HG03095 (cell line): Measurements from ENCODE around the gene COL5A1.
"Not testable (repeated sequence)": the region's sequence is repeated elsewhere in the genome, so short reads cannot be mapped to it uniquely, and the experiment has no call there.

Experiments
- ATAC-seq: cut with Tn5 transposase; IDR thresholded peaks from one replicate; pipeline ENCODE4 v1.9.1; 2021; ENCODE audit warnings: moderate library complexity; ENCODE audit not compliant: unreplicated experiment

The COL5A1 gene

DNA sequence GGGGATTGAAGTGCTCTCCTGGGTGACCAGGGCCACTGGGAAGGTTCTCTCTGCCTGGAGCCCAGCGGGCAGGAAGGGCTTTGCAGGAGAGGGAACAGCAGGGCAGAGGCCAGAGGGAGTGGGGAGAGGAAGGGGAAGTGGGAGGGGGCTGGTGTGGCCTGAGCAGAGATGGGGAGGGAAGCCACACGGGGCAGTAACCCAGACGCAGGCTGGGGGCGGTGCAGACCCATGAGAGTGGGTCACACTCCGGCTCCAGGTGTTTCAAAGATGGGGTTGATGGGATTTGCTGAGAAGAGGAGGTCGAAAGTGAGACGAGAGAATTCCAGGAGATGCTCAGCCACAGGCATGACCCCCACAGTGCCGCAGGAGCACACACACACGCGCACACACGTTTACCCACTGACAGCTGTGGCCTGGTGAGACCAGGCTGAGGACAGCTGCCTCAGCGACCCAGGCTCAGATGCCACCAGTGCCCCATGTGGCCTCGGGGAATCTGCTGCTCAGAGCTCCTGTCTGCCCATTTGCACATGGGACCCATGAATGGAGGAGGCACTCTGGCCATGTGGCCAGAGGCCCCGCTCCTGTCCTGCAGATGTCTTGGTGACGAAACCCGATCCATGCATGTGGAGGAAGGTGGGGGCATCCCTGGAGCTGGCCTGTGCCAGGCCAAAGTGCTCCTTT is 206.3 kb downstream of the COL5A1 start:
- ATAC-seq, result no peak

DNA sequence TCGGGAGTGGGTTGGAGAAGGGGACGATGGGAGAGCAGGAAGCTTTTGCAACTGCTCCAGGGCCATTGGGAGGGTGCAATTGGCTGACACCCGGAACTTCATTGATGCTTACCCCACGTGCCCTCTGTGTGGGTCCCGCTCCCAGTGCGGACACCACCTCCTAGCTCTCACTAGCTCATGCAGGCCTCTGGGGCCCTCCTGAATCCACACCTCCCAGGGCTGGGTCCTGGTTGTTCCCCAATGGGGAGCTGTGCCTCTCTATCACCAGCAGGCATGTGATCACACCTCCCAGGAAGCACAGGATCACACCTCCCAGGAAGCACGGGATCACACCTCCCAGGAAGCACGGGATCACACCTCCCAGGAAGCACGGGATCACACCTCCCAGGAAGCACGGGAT is 206.9 kb downstream of the COL5A1 start:
- no peak for ATAC-seq

DNA sequence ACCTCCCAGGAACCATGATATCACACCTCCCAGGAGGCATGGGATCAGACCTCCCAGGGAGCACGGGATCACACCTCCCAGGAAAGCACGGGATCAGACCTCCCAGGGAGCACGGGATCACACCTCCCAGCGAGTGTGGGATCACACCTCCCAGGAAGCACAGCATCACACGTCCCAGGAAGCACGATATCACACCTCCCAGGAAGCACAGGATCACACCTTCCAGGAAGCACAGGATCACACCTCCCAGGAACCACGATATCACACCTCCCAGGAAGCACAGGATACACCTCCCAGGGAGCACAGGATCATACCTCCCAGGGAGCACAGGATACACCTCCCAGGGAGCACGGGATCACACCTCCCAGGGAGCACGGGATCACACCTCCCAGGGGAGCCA is 209.0 kb downstream of the COL5A1 start:
- ATAC-seq, result no peak

DNA sequence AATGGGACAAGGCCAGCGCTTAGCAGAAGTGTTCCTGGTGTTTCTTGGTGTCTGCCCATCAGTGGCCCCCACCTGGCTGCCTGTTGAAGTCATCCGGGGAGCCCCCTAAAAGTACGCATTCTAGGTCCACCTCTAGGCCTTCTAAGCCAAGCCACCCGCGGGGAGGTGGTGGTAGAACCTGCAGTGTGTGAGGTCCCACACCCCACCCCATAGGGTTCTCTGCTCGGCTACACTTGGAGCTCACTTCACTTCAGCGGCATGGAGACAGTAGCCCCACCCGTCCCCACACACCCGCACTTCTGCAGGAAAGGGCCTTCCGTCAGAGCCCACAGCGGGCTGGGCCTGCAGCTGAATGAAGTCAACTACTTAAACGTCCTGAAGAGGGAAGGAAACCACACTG is 209.4 kb downstream of the COL5A1 start:
- ATAC-seq, result no peak

DNA sequence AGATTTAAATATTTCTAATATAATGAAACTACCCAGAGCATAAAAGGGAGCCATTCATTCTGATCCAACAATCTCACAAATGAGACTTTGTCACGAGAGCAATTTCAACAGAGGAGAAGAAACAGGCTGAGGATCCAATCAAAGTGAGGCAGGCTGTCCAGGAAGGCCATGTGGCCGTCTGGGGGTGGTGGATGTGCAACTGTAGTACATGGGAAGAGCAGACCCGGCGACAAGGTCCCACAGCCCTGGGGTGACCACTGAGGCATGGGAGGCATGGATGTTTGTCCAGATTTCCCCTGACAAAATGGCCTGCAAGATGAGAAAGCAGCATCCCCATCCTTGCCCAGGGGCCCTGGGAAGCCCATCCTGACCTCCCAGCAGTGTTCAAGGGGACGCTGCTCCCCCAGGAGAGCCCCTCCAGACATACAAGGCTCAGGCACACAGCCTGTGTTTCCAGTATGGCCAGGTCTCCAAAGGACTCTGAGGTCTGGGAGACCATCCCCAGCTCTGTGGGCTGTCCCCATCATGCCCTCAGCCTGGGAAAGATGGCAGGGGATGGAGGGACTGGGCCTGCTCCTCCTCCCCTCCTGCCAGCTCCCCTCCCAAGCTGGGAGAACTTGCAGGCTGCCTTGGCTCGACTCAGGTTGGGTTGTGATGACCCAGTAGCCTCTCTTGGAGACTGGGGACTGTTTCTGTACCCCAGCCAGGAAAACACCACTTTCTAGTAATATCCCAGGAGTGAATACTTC is 211.5 kb downstream of the COL5A1 start:
- ATAC-seq, result no peak

DNA sequence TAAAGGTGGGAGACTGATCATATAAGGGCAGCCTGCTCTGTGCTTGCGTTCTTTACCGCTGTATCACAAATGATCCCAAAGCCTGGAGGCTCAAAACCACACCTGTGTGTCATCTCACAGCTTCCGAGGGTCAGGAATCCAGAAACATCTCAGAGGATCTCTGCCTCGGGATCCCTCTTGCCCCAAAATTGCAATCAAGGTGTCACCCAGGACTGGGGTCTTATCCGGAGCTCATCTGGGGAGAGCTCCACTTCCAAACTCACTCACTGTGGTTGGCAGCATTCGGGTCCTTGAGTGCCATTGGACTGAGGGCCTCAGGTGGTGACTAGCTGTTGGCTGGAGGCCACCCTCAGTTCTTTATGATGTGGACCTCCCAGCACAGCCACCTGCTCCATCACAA is 212.3 kb downstream of the COL5A1 start:
- no peak for ATAC-seq

DNA sequence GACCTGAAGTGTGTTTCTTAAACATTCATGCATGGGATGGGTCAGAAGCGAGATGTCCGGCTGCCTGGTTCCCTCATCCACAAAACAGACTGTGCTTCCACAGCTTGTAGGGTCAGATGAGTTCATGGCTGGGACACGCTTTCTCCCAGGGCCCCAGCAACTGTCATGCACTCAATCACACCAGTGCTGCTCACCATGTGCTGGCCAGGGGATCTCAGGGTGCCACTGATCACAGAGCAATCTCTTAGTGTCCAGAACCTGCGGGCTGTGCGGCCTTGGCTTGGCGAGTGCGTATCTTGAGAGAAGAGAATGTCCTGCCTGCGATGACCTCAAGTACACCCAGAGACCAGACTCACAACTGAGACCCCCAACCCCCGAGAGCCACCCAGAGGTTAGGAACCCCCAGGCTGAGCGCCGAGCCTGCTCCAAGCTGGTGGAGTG is 213.0 kb downstream of the COL5A1 start:
- ATAC-seq, result no peak

DNA sequence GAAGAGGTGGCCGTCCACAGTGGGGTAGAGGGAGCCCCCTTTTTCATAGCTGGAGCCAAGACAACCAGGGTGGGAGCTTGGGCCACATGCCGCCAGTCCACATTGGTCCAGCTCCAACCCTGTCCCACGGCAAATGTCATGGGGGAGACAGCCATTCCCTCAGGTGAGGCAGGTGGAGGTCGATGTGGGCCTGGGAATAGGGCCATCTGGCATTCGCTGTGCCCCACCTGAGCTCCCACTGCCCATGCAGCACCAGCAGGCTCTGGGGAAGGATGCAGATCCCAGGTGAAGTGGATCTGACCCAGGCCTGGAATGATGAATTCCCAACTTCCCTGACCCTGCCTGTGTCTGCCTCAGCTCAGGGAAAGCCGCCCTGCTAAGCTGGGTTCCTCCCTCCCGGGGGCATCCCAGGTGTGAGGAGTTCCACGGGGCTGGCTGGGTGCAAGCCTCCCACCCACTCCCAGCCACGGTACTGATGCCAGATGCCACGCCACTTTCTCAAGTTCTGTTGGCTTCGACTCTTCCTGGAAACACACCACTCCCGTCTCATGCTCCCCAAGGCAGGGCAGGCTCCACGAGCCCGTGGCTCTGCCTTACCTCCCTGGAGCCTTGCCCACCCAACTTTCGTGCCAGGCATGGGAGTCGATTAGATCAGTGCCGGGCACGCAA is 213.8 kb downstream of the COL5A1 start:
- no peak for ATAC-seq

DNA sequence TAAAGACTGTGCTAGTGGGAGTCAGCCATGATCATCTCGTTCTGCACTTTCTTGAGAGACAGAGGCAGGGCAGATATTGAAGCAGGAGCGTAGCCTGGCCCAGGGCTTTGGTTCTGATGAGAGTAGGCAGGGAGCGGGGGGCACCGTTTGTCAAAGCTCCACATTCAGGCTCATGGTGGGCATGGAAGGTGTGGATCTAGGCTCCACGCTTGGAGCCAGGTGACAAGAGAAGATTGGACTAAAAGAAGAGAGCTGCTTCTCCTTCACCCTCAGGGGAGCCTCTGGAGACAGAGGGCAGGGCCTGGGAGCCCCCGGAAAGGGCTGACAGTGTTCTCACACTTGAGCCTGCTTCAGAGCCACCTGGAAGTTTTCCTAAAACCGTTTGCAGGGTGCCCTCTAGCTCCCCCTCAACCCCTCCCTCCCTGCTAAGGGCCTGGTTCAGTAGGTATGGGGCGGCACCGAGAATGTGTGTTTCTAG is 214.3 kb downstream of the COL5A1 start:
- ATAC-seq, result no peak

DNA sequence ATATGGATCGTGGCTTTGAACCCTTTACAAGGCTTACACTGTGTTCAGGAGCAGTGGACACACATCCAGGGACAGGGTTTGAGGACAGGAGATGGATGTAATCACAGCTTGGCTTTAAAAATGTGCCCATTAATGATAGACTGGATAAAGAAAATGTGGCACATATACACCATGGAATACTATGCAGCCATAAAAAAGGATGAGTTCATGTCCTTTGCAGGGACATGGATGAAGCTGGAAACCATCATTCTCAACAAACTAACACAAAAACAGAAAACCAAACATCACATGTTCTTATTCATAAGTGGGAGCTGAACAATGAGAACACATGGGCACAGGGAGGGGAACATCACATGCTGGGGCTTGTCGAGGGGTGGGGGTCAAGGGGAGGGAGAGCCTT is 215.8 kb downstream of the COL5A1 start:
- not testable (repeated sequence) for ATAC-seq

DNA sequence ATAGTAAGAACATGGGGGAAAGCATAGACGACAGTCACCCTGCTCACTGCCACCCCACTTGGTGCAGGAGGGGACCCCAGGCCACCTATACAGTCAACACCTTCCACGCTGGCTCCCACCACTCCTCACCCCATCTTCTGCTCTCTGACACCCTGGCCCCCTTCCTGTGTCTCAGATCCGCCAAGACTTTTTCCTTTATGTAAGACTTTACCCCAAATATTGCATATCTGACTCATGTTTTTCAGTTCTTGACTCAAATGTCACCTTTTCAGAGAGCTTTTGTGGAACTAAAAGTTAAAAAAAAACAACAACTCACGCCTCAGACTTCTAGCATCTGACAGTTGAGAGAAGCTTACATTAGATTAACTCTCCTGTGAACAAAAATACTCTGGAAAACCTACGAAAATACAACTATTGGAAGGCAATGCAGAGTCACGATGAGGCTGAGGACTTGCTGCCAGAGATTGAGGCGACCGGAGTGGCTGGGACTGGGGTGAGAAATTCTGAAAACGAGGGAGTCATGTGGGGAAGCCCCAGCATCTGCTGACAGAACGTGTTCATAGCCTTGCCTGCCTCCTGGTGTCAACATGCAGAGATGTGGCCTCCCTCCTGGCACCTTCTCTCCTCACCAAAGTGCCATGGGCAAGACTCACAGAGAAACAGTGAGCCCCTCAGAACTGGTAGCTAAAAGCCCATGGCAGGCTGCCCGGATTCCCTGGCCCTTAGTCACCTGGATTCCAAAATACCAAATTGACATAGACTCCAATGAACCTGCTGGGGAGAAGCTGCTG is 216.6 kb downstream of the COL5A1 start:
- peak; percentile 77 for ATAC-seq

DNA sequence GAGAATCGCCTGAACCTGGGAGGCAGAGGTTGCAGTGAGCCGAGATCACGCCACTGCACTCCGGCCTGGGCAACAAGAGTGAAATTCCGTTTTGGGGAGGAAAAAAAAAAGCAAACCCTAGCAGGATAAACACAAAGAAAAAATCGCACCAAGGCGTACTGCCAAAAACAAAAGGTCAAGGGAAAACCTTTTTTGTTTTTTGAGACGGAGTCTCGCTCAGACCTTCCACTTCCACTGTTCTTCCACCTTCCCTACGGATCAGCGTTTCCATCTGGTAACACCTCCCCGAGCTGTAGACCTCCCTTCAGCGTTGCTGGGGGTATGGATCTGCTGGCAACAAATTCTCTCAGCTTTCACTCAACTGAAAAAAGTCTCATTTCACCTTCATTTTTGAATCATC is 218.9 kb downstream of the COL5A1 start:
- ATAC-seq, result no peak

DNA sequence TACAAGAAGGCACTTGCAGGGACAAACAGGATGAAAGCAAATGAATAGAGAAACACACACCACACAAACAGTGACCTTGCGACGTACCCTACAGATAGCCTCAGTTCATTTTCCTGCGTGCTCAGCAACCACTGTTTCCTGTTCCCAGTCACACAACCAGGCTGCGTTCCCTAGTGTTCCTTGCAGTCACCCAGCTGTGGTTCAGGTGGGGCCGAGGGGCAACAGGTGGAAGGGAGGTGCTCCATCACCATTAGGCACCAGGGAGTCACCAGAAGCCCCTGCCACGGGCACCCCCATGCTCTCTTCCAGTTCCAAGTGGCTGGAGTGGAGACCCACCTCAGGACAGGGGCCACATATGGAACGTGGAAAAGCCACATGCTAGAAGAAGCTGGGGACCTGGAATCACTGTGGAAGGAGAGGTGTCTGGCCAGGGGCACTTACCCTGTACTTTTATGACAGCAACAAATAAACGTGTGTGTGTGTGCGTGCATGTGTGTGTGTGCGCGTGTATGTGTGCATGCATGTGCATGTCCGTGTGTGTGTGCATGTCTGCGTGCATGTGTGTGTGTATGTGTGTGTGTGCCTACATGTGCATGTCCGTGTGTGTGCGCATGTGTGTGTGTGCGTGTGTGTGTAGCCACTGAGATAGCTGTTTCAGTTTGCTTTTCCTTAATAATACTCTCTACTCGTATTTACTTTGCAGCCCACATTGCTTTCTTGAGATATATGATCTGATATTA is 220.2 kb downstream of the COL5A1 start:
- ATAC-seq, result no peak

DNA sequence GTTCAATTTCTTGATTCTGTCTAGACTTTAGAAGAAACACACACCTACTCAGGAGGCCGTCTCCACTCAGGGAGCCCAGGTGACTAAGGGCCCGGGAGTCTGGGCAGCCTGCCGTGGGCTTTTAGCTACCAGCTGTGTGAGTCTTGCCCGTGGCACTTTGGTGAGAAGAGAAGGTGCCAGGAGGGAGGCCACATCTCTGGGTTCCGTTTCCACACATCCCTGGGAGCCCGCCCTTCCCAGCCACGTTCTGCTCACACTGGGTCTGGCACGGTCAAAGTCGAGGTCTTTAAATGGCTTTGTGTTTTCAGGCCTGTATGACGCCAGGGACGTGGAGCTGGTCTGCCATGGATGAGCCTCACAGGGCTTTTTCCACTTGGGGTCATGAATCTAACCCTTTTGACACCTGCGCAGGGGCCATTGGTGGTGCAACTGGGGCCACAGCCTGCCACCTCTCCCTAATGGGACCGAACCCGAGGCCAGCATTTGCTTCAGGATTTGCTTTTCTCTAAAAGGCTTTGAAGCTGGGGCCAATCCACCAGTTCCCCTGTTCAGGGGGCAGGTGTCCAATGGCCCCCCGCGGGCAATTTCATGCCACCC is 221.8 kb downstream of the COL5A1 start:
- no peak for ATAC-seq

DNA sequence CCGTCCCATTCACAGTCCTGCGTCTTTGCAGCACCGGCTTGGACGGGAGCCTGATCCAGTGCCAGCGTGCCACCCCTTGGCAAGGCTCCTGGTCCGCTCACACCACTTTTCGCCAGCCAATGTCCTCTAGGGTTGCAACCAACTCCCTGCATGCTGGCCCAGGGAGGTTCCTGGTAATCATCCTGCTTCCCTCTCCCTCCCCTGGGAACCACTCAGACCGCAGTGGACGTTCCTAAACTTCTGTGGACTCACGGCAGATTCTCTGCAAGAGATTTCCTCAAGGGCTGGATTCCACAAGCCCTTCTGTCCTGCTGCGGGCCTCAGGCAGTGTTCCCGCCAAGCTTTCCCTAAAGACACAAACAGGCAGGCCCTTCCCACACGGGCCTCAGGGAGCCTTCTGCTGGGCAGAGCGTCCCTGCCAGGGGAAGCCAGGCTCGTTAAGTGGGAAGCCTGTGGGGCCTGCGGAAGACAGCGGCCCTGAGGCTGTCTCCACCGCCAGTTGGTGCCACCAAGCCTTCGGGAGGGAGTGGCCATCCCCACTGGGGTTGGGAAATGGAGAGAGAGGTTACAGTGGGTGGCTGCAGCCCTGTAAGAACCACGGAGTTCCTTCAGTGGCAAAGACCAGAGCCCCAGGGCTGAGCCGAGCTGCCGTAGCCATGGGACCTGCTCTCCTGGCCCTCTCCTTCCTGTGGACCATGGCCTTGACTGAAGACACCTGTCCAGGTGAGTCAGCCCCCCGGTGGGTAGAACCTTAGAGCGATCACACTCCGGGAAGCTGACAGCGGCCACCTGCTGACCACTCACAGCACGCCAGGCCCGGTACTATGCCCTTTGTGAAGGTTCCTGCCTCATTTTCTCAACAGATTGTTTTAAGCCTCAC is 222.6 kb downstream of the COL5A1 start:
- no peak for ATAC-seq

DNA sequence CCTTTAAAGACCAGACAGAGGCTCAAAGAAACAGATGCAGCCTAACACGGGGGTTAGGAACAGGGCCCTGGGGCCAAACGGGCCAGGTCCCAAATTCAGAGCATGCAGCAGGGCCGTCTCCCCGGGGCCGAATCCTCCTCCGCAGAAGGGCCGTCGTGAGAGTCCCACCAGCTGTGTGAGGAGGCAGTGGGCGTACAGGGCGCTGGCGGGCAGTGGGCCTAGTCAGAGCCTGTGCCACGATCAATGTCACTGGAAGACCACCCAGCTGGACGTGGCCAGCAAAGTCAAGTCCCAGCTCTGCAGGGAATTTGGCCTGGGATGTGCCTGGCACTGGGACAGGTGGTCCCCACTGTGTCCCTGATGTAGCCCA is 223.2 kb downstream of the COL5A1 start:
- ATAC-seq, result no peak

DNA sequence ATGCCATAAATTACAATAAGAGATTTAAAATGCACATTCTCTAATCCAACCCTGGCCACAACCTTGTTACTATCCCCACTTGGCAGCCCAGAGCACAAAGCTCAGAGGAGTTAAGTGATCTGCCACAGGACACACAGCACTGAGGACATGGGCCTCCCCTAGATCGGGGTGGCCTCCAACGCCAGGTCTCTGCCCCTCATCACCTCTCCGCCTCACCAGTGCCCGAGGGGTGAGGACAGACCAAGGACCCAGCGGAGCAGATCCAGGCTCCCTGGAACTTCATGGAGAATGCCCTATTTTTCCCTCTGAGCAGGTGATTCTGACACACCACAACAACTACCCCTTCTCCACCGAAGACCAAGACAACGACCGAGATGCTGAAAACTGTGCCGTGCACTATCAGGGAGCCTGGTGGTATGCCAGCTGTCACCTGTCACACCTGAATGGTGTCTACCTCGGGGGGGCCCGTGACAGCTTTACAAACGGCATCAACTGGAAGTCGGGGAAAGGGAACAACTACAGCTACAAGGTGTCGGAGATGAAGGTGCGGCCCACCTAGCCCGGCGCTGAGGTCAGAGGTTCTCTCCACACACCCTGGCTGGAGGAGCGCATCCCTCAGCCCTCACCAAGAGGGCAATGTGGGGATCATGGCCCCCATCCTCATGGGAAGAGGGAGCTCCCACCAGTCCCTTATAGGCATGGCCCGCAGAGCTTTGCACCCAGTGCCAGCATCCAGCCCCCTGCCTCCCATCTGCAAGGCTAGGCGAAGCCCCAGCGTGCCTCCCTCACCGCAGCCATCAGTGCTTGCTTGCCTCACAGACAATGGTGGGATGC is 226.5 kb downstream of the COL5A1 start:
- no peak for ATAC-seq
